Measurements from ENCODE around the gene NDUFS8. TPM values are rescaled to one million over a fixed set of nuclear protein-coding genes. Genes with fewer than 3 reads are reported as not detected.

Gene NDUFS8
- total and polyA plus RNA-seq, 2 experiments from 2014 or later, result 111 to 286 TPM

DNA sequence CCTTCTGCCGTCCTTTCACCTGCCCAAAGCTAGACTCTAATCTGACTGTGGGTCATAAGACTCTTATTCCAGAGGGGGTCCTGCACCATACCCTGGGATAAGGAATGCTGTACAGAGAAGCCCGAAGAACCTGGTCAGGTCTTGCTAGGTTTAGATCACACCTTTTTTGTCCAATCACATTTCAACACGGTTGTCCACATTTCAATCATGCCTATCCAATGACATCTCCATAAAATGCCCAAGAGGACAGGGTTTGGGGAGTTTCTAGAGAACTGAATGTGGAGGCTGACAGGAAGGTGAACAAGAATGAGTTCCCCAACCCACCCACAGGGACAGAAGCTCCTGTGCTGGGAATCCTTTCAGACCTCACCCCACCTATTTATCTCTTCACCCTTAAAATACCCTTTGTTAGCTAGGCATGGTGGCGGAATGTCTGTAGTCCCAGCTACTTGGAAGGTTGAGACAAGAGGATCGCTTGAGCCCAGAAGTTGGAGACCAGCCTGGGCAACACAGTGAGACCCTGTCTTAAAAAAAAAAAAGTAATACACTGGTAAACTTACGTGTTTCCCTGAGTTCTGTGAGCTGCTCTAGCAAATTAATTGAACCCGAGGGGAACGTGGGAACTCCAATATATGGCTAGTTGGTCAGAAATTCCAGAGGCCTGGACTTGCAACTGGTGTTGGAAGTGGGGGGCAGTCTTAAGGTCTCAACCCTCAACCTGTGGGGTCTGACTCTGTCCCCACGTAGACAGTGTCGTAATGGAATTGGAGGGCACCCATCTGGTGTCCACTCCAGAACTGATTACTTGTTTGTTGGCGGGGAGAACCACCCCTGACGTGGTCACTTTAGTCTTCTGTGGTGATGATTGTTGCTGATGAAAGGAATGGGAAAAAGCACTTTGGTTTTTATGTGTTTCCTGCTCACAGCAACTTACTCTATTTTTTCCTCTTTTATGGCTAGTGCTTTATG is 26.1 kb downstream of the NDUFS8 start:
- no peaks in the 10 kb centered on the region for H3K27me3 ChIP-seq
- H3K9me2 ChIP-seq (replicated peaks; ENCODE audit: insufficient read depth), result no peaks in the 10 kb centered on the region
- no peaks in the 10 kb centered on the region for H3K36me3 ChIP-seq (replicated peaks; ENCODE audit: insufficient read depth, low read depth)
- no peaks in the 10 kb centered on the region for H4K20me1 ChIP-seq (ENCODE audit: insufficient read depth, poor library complexity, severe bottlenecking)
- no peak overlapping the region for H3K4me3 ChIP-seq
- H3K4me1 ChIP-seq (ENCODE audit: insufficient read depth), result no peaks in the 10 kb centered on the region
- H3K9me3 ChIP-seq (ENCODE audit: low read depth), result no peaks in the 10 kb centered on the region
- no peak overlapping the region for H3K4me2 ChIP-seq
- TF ChIP-seq, protein P1, sequence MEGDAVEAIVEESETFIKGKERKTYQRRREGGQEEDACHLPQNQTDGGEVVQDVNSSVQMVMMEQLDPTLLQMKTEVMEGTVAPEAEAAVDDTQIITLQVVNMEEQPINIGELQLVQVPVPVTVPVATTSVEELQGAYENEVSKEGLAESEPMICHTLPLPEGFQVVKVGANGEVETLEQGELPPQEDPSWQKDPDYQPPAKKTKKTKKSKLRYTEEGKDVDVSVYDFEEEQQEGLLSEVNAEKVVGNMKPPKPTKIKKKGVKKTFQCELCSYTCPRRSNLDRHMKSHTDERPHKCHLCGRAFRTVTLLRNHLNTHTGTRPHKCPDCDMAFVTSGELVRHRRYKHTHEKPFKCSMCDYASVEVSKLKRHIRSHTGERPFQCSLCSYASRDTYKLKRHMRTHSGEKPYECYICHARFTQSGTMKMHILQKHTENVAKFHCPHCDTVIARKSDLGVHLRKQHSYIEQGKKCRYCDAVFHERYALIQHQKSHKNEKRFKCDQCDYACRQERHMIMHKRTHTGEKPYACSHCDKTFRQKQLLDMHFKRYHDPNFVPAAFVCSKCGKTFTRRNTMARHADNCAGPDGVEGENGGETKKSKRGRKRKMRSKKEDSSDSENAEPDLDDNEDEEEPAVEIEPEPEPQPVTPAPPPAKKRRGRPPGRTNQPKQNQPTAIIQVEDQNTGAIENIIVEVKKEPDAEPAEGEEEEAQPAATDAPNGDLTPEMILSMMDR (IDR thresholded peaks at IDR 0.05; ENCODE audit: poor library complexity), result no peak
- no peak for TF ChIP-seq EZH2phosphoT487 (IDR thresholded peaks at IDR 0.05; ENCODE audit: low read depth, severe bottlenecking, unreplicated experiment)
- no peak for TF ChIP-seq EZH2 (IDR thresholded peaks at IDR 0.05; ENCODE audit: borderline replicate concordance)
- H2AFZ ChIP-seq, result no peak overlapping the region
- no peak for DNase-seq (ENCODE audit: low spot score)
- H3K79me2 ChIP-seq, result no peaks in the 10 kb centered on the region
- 97% methylated on average over 12 of the region's 12 CpGs for WGBS (ENCODE audit: low lambda C conversion rate, missing lambda C conversion rate)
- no peak overlapping the region for H3K27ac ChIP-seq

DNA sequence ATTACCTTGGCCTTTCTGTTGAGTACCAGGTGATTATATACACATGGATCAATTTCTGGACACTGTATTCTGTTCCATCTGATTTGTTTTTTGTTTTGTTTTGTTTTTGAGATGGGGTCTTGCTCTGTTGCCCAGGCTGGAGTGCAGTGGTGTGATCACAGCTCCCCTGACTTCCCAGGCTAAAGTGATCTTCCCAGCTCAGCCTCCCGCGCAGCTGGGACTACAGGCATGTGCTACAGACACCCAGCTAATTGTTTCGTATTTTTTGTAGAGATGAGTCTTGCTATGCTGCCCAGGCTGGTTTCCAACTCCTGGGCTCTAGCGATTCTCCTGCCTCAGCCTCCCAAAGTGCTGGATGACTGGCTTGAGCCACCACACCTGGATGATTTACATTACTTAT is 27.3 kb downstream of the NDUFS8 start:
- Histone ChIP-seq H3K9me2 (replicated peaks; ENCODE audit: insufficient read depth) (no peaks in the 10 kb centered on the region), H3K79me2 (no peaks in the 10 kb centered on the region), H3K9me3 (ENCODE audit: low read depth) (no peaks in the 10 kb centered on the region), H3K4me3 (no peak overlapping the region), H2AFZ (no peak overlapping the region), H3K36me3 (replicated peaks; ENCODE audit: insufficient read depth, low read depth) (no peaks in the 10 kb centered on the region), H3K27me3 (no peaks in the 10 kb centered on the region), H3K4me1 (ENCODE audit: insufficient read depth) (no peaks in the 10 kb centered on the region), H3K27ac (no peak overlapping the region), H3K4me2 (no peak overlapping the region), H4K20me1 (ENCODE audit: insufficient read depth, poor library complexity, severe bottlenecking) (no peaks in the 10 kb centered on the region)
- 96% methylated on average over 4 of the region's 4 CpGs for WGBS (ENCODE audit: low lambda C conversion rate, missing lambda C conversion rate)
- TF ChIP-seq EZH2phosphoT487 (IDR thresholded peaks at IDR 0.05; ENCODE audit: low read depth, severe bottlenecking, unreplicated experiment) (no peak), EZH2 (IDR thresholded peaks at IDR 0.05; ENCODE audit: borderline replicate concordance) (no peak)
- TF ChIP-seq, protein P1 (IDR thresholded peaks at IDR 0.05; ENCODE audit: poor library complexity), result no peak
- no peak for DNase-seq (ENCODE audit: low spot score)

DNA sequence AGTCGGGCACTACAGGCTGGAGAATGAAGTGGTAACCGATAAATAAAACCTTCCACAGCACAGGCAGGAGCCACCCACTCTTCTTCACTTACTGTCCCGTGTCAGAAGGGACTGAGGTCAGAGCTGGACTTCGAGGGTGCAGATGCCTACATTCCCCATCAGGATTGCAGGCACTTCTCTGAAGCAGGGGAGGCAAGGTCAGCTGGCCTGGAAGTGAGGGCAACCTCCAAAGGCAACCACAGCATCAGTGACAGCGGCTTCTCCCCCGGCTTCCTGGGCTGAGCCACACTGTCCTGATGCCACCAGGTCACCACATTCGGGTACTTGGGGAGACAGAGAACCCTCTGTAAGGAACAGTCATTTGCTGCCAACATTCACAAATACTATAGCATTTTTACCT is 31.0 kb downstream of the NDUFS8 start:
- Histone ChIP-seq H3K9me3 (ENCODE audit: low read depth) (no peaks in the 10 kb centered on the region), H4K20me1 (ENCODE audit: insufficient read depth, poor library complexity, severe bottlenecking) (no peaks in the 10 kb centered on the region), H3K36me3 (replicated peaks; ENCODE audit: insufficient read depth, low read depth) (no peaks in the 10 kb centered on the region), H3K27me3 (no peaks in the 10 kb centered on the region), H3K4me2 (no peak overlapping the region), H2AFZ (no peak overlapping the region), H3K4me1 (ENCODE audit: insufficient read depth) (no peaks in the 10 kb centered on the region), H3K9me2 (replicated peaks; ENCODE audit: insufficient read depth) (no peaks in the 10 kb centered on the region), H3K27ac (no peak overlapping the region), H3K4me3 (no peak overlapping the region), H3K79me2 (no peaks in the 10 kb centered on the region)
- TF ChIP-seq EZH2phosphoT487 (IDR thresholded peaks at IDR 0.05; ENCODE audit: low read depth, severe bottlenecking, unreplicated experiment) (no peak), EZH2 (IDR thresholded peaks at IDR 0.05; ENCODE audit: borderline replicate concordance) (no peak)
- TF ChIP-seq, protein P1 (IDR thresholded peaks at IDR 0.05; ENCODE audit: poor library complexity), result no peak
- DNase-seq (ENCODE audit: low spot score), result no peak
- 95% methylated on average over 7 of the region's 7 CpGs for WGBS (ENCODE audit: low lambda C conversion rate, missing lambda C conversion rate)
